Prostate gland (tissue), 2 donors: Measurements from ENCODE around the gene DGKG. TPM values are rescaled to one million over a fixed set of nuclear protein-coding genes. Genes with fewer than 3 reads are reported as not detected.

ENCODE experiments used
- DNase-seq: peaks from one replicate; pipeline ENCODE4 v3.0.0-alpha.2; 2019; ENCODE audit warnings: low spot score
- H3K27ac ChIP-seq, 2 donors: fragments of 200-600 bp; sonication (generic); 2 replicates each; pipeline ENCODE4 v1.5.1; 2017 to 2019
- H3K27me3 ChIP-seq: fragments of 200-600 bp; sonication (generic); replicated peaks from 2 replicates; pipeline ENCODE4 v1.5.1; 2019; ENCODE audit not compliant: insufficient read depth
- H3K36me3 ChIP-seq, 2 donors: fragments of 200-600 bp; sonication (generic); 1 replicate in 1 of 2; 2 replicates in 1 of 2; pipeline versions ENCODE4 v1.5.1 to v1.8.1; 2017 to 2019
- H3K4me1 ChIP-seq: fragments of 200-600 bp; sonication (generic); replicated peaks from 2 replicates; pipeline ENCODE4 v1.5.1; 2019
- H3K4me3 ChIP-seq, 2 donors: fragments of 200-600 bp; sonication (generic); 2 replicates each; pipeline ENCODE4 v1.5.1; 2017 to 2019
- H3K9me3 ChIP-seq: fragments of 200-600 bp; sonication (generic); 2 replicates; pipeline ENCODE4 v1.5.1; 2017
- CTCF ChIP-seq, 4 experiments: fragments of 200-600 bp in 2 of 4; fragments of 450-650 bp in 2 of 4; sonication (generic) in 2 of 4; IDR thresholded peaks; 1 replicate in 3 of 4; 2 replicates in 1 of 4; pipeline ENCODE4 v1.5.1; 2016 to 2019; ENCODE audit warnings: antibody characterized with exemption in 4 of 4, mild to moderate bottlenecking in 2 of 4, moderate library complexity in 2 of 4
- POLR2A ChIP-seq: fragments of 450-650 bp; IDR thresholded peaks from one replicate; pipeline ENCODE4 v1.6.1; 2016; ENCODE audit warnings: antibody characterized with exemption, mild to moderate bottlenecking
- POLR2AphosphoS5 ChIP-seq: sonication (generic); formaldehyde crosslinking; IDR thresholded peaks from one replicate; pipeline ENCODE4 v1.6.1; 2017; ENCODE audit warnings: antibody characterized with exemption
- WGBS: methylation state at CpG from one replicate; pipeline ENCODE4 v1.1.5; 2018; 5-methylcytosine and 5-hydroxymethylcytosine counted together
- intact Hi-C: fragments of 100-400 bp; cut with DNase I; formaldehyde crosslinking; loops from one replicate; pipeline ENCODE4 v1.14.2; 2022
- total RNA-seq, 2 donors: library from RNA; depleted of rRNA; stranded (reverse); fragments of >200 nt; gene quantifications; one replicate each; pipeline ENCODE4 v1.1.0, GENCODE V29; 2016

DGKG gene
- total RNA-seq, 2 donors from 2014 or later = 1.2 to 2.2 TPM

- H3K27me3 ChIP-seq = no peaks in the 10 kb centered on the region
- H3K9me3 ChIP-seq = no peaks in the 10 kb centered on the region
- TF ChIP-seq POLR2AphosphoS5 (no peak), CTCF (IDR thresholded peaks at IDR 0.05) (no peak), POLR2A (no peak)
- intact Hi-C loops = no loop called here
- no peaks in the 10 kb centered on the region for H3K36me3 ChIP-seq
- no peak overlapping the region for H3K27ac ChIP-seq
- DNase-seq = no peak
- H3K4me3 ChIP-seq = no peak overlapping the region
- H3K4me1 ChIP-seq = no peaks in the 10 kb centered on the region
Observed at GRCh38 chr3:186400662-186401061, 38.6 kb upstream of the DGKG start.

DNA sequence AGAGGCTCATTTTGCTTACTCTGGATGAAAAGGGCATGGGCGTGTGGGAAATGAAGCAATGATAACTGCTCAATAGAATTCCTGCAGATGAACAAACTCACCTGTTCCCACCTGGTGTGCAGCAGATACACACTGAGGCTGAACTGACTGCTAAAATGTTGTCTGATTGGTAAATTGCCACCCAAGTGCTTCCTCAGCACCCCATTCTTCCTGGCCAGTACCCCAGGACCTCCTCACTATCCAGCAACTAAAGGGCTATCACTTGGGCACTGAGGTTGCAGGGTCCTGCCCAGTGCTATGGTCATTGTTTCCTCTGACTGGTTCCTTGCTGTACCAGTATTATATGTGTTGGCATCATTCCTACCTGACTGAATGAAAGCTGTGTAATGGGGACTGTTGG is 38.0 kb upstream of the DGKG start:
- Histone ChIP-seq H3K27ac (no peak overlapping the region), H3K4me3 (no peak overlapping the region), H3K27me3 (no peaks in the 10 kb centered on the region), H3K9me3 (no peaks in the 10 kb centered on the region), H3K36me3 (no peaks in the 10 kb centered on the region), H3K4me1 (no peaks in the 10 kb centered on the region)
- no peak for TF ChIP-seq CTCF (IDR thresholded peaks at IDR 0.05)
- no peak for TF ChIP-seq POLR2AphosphoS5
- TF ChIP-seq POLR2A = no peak
- 71% methylated on average over 1 of the region's 1 CpG for WGBS
- no peak for DNase-seq
- intact Hi-C loops = no loop called here

GRCh38 chr3:186394566-186395217 is 32.7 kb upstream of the DGKG start:
- 92% methylated on average over 4 of the region's 4 CpGs for WGBS
- no peaks in the 10 kb centered on the region for H3K4me1 ChIP-seq
- TF ChIP-seq CTCF (IDR thresholded peaks at IDR 0.05) (no peak), POLR2AphosphoS5 (no peak), POLR2A (no peak)
- H3K36me3 ChIP-seq = no peaks in the 10 kb centered on the region
- intact Hi-C loops = no loop called here
- H3K27me3 ChIP-seq = no peaks in the 10 kb centered on the region
- no peak for DNase-seq
- no peak overlapping the region for H3K27ac ChIP-seq
- H3K4me3 ChIP-seq = no peak overlapping the region
- H3K9me3 ChIP-seq = no peaks in the 10 kb centered on the region

DNA sequence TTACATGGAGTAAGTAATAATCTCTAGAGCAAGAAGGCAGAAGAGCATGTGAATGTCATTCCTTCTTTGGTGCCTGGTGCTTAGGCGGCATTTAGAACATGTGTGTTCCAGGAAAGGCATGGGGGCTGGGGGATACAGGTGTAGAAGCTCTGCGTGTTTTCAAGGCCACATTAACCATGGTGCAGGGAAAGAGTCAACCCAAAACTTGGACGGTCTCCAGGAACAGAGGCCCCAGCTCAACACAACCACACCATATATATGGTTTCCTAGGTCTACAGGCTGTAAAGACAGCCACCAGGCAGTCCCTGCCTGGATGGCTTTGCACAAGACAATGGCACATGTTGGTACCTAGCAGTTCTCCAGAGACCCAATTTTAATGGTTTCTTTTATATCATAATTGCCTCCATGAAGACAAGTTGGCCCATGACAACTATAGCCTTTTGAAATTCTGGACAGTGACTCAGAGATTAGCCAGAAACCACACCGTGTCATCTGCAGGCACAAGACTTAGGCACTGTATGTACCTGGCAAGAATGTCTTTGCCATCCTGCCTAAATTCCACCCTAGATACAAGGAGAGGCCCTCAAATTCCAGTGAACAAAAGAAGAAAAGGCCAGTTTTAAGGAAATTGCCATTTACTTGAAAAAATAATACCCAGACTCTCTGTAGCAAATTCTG is 25.0 kb upstream of the DGKG start:
- Histone ChIP-seq H3K27ac (no peak overlapping the region), H3K9me3 (no peaks in the 10 kb centered on the region), H3K4me3 (no peak overlapping the region), H3K4me1 (no peaks in the 10 kb centered on the region), H3K27me3 (no peaks in the 10 kb centered on the region), H3K36me3 (no peaks in the 10 kb centered on the region)
- 87% methylated on average over 4 of the region's 4 CpGs for WGBS
- TF ChIP-seq POLR2AphosphoS5 = no peak
- no peak for TF ChIP-seq CTCF (IDR thresholded peaks at IDR 0.05)
- no peak for TF ChIP-seq POLR2A
- no peak for DNase-seq
- intact Hi-C loops = no loop called here
